Left colon (tissue), 2 donors: ENCODE data around the gene ERFL. TPM values are rescaled to one million over a fixed set of nuclear protein-coding genes. Genes with fewer than 3 reads are reported as not detected.

Experiments
- ATAC-seq: fragments of 200-7000 bp; cut with Tn5 transposase; one replicate; pipeline ENCODE4 v1.9.1; 2020; ENCODE audit warnings: mild to moderate bottlenecking, moderate library complexity
- DNase-seq, 2 donors: peaks; one replicate each; pipeline ENCODE4 v3.0.0-alpha.2; 2020
- intact Hi-C, 2 donors: fragments of 100-400 bp; cut with DNase I in 1 of 2; cut with micrococcal nuclease in 1 of 2; formaldehyde crosslinking; loops; one replicate each; pipeline versions ENCODE4 v1.11.2 to v1.14.0; 2022; cut with DNase I, micrococcal nuclease
- total RNA-seq, 2 donors: library from RNA; stranded (reverse); fragmentation: NEBNext Ultra II Directional; extraction: Animal tissue kit (Norgen Biotek cat#: 25700); gene quantifications; one replicate each; pipeline ENCODE4 v1.2.1, GENCODE V29; 2021
- donor health status: DM: no; HTN: no; CAD: no.
- donor health status: DM: yes; HTN: yes; CAD: no.

ERFL gene
- total RNA-seq, 2 donors from 2014 or later: 1.1 to 1.7 TPM

GRCh38 chr19:41907994-41908615 lies 20.1 kb downstream of the ERFL start:
- ATAC-seq (no peak), DNase-seq (no peak)
- intact Hi-C loops: no loop called here

DNA sequence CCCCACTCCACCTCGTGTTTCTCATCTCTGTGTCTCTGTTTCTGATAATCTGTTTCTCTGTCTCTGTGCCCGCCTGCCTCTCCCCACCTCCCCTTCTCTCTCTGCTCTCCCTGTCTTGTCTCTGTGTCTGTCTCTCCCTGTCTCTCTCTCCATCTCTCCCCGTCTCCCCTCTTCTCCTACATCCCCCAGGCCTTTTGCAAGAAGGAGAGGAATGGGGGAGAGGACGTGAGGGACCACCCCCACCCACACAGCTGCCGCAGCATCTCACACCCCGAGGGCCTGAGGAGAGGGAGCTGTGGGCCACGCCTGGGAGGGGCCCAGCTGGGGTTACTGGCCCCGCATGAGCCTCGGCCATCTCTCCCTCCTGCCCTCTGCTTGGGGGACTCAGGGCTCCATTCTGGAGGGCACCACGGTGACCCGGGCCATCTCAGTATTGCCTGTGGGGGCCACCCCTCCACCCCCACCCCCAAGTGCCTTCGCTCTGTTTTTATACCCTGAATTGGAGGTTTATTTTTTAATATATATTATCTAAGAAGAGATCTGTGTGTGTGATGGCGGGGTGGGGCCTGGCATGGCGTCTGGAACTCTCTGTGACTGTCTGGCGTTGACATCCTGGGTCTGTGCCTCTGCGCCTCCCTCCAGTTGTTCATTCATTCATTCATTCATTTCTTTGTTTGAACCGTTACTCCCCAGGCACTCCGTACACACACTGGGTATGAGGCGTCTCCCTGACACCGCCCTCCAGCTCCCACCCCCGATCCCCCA lies 21.2 kb downstream of the ERFL start:
- DNase-seq (no peak), ATAC-seq (no peak)
- intact Hi-C loops: no loop called here

GRCh38 chr19:41906271-41906670 lies 22.0 kb downstream of the ERFL start:
- DNase-seq (no peak), ATAC-seq (no peak)
- intact Hi-C loops: no loop called here

DNA sequence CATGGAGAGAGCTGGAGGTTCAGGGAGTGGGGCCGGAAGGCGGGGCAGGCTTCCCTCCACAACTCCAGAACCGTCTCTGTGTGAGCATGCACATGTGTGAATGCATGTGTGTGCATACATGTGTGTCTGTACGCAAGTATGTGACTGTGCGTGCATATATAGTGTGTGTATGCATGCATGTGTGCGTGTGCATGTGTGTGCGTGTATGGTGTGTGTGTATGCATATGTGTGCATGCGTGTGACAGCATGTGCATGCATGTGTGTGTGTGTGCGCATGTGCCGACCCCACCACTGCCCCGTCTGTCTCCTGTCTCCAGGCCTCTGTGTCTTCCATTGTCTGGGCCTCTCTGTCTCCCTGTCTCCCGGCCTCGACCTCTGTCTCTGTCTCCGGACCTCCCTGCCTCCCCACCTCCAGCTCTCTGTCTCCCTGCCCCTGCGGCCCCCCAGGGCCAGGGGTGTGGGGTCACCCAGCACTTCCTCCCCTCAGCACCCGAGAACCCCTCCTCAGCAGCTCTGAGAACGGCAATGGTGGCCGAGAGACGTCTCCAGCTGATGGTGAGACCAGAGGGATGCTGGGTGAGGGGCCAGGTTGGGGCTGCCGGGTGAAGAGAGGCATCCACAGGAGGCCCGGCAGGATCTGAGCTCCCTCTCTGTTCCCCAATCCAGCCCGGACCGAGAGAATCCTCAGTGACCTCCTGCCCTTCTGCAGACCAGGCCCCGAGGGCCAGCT lies 22.8 kb downstream of the ERFL start:
- no peak for DNase-seq
- peak; percentile 34 for ATAC-seq
- intact Hi-C loops: no loop called here

GRCh38 chr19:41904118-41904870 lies 24.0 kb downstream of the ERFL start:
- ATAC-seq (peak; percentile 89), DNase-seq (peak; percentile 91 to 95)
- intact Hi-C loops: no loop called here

DNA sequence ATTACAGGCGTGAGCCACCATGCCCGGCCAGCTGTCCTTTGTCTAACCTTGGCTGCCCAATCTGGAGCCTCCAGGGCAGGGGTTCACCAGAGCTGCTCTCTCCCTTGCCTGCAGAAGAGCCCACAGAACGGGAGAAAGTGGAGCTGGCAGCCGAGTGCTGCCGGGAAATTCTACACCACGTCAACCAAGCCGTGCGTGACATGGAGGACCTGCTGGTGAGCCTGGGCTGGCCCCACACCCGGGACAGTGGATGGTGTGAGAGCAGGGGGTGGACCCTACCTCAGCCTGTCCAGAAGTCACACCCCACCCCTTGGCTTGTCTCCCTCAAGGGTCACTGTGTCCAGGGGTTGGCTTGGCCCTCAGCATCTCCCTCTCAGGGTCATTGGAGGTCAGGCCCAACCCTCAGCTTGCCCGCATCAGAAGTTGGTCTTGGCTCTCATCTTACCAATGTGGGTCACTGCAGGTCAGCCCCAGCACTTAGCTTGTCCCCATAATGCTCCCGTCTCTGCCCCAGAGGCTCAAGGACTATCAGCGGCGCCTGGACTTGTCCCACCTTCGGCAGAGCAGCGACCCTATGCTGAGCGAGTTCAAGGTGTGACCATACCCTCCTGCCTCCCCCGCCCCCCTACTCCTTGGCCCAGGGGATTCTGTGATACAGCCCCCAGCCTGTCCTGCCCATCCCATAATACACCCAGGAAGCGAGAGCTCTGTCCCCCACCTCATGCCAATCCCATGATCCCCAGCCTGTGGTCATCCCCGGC lies 24.9 kb downstream of the ERFL start:
- intact Hi-C loops: no loop called here
- DNase-seq: no peak
- ATAC-seq: no peak

DNA sequence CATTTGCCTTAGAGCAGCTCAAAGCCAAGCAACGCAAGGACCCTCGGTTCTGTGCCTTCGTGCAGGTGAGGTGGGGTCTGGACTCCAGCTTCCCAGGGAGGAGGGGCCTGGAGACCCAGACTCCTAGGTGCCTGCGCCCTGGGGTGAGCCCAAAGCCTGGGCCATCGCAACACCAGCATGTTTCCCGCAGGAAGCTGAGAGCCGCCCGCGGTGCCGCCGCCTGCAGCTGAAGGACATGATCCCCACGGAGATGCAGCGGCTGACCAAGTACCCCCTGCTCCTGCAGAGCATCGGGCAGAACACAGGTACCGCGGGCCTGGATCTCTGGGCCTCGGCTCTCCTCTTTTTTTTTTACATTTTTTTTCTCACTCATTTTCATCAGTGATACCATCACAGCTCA lies 25.7 kb downstream of the ERFL start:
- intact Hi-C loops: no loop called here

DNA sequence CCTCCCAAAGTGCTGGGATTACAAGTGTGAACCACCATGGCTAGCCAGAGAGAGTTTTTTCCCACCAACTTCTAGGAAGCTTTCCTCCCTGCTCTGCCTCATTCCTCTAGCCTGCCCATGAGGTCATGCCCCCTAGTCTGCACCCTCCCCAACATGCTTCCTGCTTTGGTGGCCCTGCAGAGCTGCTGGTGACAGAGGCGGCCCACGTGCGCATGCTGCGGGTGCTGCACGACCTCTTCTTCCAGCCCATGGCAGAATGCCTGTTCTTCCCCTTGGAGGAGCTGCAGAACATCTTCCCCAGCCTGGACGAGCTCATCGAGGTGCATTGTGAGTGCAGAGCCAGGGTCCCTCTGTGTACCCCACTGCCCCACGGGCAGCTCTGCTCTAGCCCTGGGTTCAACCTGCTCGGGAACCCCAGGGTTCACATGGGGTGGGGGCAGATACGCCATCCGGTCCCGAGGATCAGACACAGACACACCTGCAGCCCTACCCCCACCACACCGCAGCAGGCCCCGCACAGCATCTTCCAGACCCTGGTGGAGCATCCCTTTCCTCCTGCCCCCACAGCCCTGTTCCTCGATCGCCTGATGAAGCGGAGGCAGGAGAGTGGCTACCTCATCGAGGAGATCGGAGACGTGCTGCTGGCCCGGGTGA lies 26.4 kb downstream of the ERFL start:
- intact Hi-C loops: no loop called here
- no peak for DNase-seq

More for the DNA sequence above, 25.7 kb downstream of the ERFL start:
- no peak for ATAC-seq
- no peak for DNase-seq

GRCh38 chr19:41898235-41898634 lies 30.0 kb downstream of the ERFL start:
- intact Hi-C loops: no loop called here
- DNase-seq: no peak
- no peak for ATAC-seq

More for the DNA sequence above, 26.4 kb downstream of the ERFL start:
- no peak for ATAC-seq

DNA sequence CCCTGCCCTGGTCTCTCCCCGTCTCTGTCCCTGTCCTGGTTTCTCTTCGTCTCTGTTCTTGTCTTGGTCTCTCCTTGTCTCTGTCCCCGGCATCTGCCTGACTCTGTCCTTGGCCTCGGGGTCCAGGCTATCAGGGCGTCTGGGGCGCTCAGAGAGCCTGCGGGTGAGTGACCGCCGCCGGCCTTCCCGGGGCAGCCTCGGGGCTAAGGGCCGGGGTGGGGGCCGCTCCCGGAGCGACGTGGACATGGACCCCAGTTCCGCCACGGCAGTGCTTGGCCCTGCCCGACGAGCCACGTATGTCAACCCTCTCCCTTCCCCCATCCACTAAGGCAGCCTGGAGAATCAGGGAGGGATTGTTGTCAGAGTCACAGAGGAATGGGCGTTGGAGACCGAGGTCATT lies 30.4 kb downstream of the ERFL start:
- intact Hi-C loops: no loop called here
- DNase-seq: no peak
- no peak for ATAC-seq

GRCh38 chr19:41897181-41897580 lies 31.1 kb downstream of the ERFL start:
- intact Hi-C loops: no loop called here
- no peak for DNase-seq
- no peak for ATAC-seq

DNA sequence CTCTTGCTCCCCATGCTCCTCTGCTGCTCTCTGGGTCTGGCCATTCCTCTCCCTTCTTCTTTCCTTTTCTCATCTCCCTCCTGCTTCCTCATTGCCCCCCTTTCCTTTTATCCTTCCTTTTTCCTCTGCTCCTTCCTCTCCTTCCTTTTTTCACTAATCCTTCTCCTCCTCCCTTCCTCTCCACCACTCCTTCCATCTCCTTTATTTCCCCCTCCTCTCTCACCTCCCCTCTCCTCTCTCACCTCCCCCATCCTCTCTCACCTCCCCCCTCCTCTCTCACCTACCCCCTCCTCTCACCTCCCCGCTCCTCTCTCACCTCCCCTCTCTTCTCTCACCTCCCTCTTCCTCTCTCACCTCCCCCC lies 31.7 kb downstream of the ERFL start:
- no peak for DNase-seq
- no peak for ATAC-seq
- intact Hi-C loops: no loop called here

DNA sequence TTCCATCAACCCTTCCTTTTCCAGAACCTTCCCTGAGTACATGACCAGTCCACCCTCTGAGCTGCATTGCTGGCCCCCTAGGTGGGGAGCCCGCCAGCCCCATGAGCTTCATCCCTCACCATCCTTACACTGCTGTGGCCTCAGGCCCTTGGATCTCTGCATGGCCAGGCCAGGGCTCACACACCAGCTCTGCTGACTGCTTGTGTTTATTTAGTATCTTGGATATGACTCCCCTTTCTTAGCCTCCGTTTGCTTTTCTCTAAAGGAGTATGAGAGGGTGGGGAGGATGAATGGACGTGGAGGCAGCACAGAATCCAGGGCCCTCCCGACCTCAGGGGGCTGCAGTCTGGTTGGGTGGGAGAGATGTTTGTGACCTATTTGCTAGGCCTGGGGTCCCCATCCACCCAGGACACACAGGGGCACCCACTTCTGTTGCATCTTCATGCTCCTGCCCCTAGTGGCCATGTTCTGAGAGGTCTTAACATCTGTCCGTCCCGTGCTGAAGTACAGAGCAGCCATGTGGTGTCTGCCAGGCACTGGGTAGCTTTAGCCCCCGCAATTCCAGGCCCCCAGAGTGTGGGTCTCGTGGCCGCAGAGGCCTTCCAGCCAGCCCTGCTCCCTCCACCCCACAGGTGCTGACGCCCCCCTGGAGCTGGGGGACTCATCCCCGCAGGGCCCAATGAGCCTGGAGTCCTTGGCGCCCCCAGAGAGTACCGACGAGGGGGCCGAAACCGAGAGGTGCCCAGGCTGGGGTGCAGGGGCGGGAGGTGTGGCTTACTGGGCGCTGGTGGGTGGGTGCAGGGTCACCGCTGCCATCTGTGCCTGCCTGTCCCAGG lies 32.3 kb downstream of the ERFL start:
- ATAC-seq: no peak
- intact Hi-C loops: no loop called here
- DNase-seq: no peak

GRCh38 chr19:41894350-41894749 lies 33.9 kb downstream of the ERFL start:
- ATAC-seq: no peak
- intact Hi-C loops: no loop called here
- no peak for DNase-seq

GRCh38 chr19:41893899-41894298 lies 34.4 kb downstream of the ERFL start:
- peak; percentile 29 for ATAC-seq
- intact Hi-C loops: no loop called here
- no peak for DNase-seq

DNA sequence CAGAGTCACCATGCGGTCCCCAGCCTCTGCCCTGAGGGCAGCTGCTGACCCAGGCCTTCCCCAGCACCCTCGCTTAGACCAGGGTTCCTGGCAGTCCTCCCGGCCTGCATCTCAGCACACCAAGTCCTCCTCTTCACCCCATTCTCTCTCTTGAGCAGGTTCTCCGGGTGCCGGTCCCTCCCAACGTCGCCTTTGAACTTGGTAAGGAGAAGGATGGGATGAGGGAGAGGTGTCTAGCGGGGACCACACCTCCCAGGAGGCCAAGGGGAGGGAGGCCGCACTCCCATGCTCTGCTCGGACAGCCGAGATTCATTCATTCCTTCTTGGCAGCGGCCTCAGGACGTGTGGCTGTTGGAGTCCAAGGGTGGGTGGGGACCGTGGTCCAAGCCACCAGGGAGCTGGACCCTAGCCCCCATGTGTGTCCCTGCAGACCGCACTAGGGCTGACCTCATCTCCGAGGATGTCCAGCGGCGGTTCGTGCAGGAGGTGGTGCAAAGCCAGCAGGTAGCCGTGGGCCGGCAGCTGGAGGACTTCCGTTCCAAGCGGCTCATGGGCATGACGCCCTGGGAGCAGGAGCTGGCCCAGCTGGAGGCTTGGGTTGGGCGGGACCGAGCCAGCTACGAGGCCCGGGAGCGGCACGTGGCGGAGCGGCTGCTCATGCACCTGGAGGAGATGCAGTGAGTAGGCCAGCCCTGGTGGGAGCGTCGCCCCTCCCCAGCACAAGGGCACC lies 35.9 kb downstream of the ERFL start:
- intact Hi-C loops: no loop called here
- ATAC-seq (no peak), DNase-seq (no peak)

- intact Hi-C loops: no loop called here
- DNase-seq (no peak), ATAC-seq (no peak)
Measured at GRCh38 chr19:41890936-41891335, 37.3 kb downstream of the ERFL start.
